Sigmoid colon (tissue), 4 donors: ENCODE results near the gene CDCA3.

Experiments used
- CTCF ChIP-seq, 4 experiments: fragments of 450-650 bp in 3 of 4; fragments of 200-600 bp in 1 of 4; IDR thresholded peaks; one replicate each; pipeline ENCODE4 v1.5.1; 2016 to 2019; ENCODE audit warnings: antibody characterized with exemption in 4 of 4, mild to moderate bottlenecking in 3 of 4, moderate library complexity in 2 of 4
- EP300 ChIP-seq, 4 donors: sonication (generic); formaldehyde crosslinking; IDR thresholded peaks; one replicate each; pipeline ENCODE4 v1.6.1; 2017; ENCODE audit warnings: antibody characterized with exemption in 4 of 4

GRCh38 chr12:6834873-6835272, 16.2 kb downstream of the CDCA3 start:
- TF ChIP-seq EP300 (IDR thresholded peaks at IDR 0.05): no peak
- TF ChIP-seq CTCF (IDR thresholded peaks at IDR 0.05): no peak
